Measurements from ENCODE around the gene MAP2K5.

The MAP2K5 gene

GRCh38 chr15:67731112-67731721, 188.7 kb downstream of the MAP2K5 start:
- DNase-seq: no peak

- no peak for DNase-seq
Measured at GRCh38 chr15:67732164-67732563, 189.7 kb downstream of the MAP2K5 start.

- no peak for DNase-seq
Measured at GRCh38 chr15:67732671-67733374, 190.3 kb downstream of the MAP2K5 start.

- no peak for DNase-seq
Measured at GRCh38 chr15:67735896-67736295, 193.4 kb downstream of the MAP2K5 start.

GRCh38 chr15:67736810-67737209, 194.3 kb downstream of the MAP2K5 start:
- DNase-seq: no peak

GRCh38 chr15:67738056-67738455, 195.6 kb downstream of the MAP2K5 start:
- no peak for DNase-seq

- DNase-seq: no peak
Measured at GRCh38 chr15:67740405-67740804, 197.9 kb downstream of the MAP2K5 start.

GRCh38 chr15:67741308-67741707, 198.8 kb downstream of the MAP2K5 start:
- no peak for DNase-seq

GRCh38 chr15:67743558-67743957, 201.1 kb downstream of the MAP2K5 start:
- DNase-seq: no peak

GRCh38 chr15:67744331-67745072, 202.0 kb downstream of the MAP2K5 start:
- DNase-seq: no peak

GRCh38 chr15:67745073-67746006, 202.8 kb downstream of the MAP2K5 start:
- DNase-seq: no peak

- no peak for DNase-seq
Measured at GRCh38 chr15:67746022-67746421, 203.5 kb downstream of the MAP2K5 start.

- no peak for DNase-seq
Measured at GRCh38 chr15:67746450-67746849, 203.9 kb downstream of the MAP2K5 start.

GRCh38 chr15:67747921-67748320, 205.4 kb downstream of the MAP2K5 start:
- no peak for DNase-seq

GRCh38 chr15:67750371-67750770, 207.9 kb downstream of the MAP2K5 start:
- DNase-seq: no peak

GRCh38 chr15:67753891-67754290, 211.4 kb downstream of the MAP2K5 start:
- DNase-seq: no peak

- no peak for DNase-seq
Measured at GRCh38 chr15:67755264-67755663, 212.8 kb downstream of the MAP2K5 start.

GRCh38 chr15:67755936-67756335, 213.4 kb downstream of the MAP2K5 start:
- no peak for DNase-seq

- DNase-seq: no peak
Measured at GRCh38 chr15:67758619-67759300, 216.3 kb downstream of the MAP2K5 start.

- no peak for DNase-seq
Measured at GRCh38 chr15:67760901-67761300, 218.4 kb downstream of the MAP2K5 start.

- no peak for DNase-seq
Measured at GRCh38 chr15:67761343-67761742, 218.8 kb downstream of the MAP2K5 start.
